ENCODE results near the gene EBP. TPM values are rescaled to one million over a fixed set of nuclear protein-coding genes. Genes with fewer than 3 reads are reported as not detected.
A peak's percentile ranks its signal among the peaks of the same experiment; 100 is the strongest.
"Not testable (repeated sequence)": the region's sequence is repeated elsewhere in the genome, so short reads cannot be mapped to it uniquely, and the experiment has no call there.

The EBP gene
- total RNA-seq, 1 donor from 2014 or later = 13.7 TPM

DNA sequence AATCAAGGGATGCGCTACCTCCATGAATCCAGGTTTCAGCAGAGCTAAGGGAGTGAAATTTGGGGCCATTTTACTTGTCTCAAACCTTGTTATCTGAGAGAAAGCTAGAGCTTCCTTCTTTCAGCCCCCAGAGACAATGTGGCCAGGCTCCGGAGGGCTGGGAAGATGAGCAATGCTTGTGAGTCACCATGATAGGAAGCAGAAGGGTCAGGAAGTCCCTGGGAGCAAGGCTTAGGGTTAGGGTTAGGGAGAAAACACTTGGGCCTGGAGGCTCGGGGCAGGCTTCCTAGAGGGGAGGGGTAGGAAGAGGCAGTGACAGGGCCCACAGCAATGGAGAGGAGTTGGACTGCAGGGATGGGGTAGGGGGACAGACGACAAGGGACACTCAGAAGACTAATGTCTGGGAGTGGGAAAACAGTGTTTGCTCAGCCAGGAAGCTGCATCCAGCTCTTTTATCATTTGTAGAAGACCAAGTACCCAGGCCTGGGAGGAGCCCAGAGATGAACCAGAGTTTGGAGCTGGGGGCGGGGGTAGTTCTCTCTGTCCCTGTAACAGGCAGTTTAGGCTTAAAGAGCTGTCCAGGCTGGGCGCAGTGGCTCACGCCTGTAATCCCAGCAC, 29.2 kb upstream of the EBP start:
- DNase-seq (ENCODE audit: low spot score) = no peak

DNA sequence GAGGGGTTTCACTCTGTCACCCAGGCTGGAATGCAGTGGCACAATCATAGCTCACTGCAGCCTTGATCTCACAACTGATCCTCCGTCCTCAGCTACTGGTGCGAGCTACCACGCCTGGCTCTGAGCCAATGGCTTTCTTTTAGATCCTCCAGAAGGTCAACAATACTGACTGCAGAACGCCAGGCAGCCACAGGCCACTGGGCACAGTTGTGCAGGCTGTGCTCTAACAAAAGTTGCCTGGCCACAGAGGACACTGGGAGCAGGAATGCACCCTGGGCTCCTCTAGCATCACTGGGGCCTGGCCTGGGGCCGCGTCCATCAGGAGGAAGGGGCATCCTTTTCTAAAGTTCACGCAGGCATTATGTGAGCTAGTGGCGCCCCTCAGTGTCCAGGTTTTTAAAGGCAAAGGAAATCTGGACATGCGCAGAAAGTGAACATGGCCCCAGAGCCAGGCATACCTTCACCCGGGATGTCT, 27.7 kb upstream of the EBP start:
- DNase-seq (ENCODE audit: low spot score) = peak; percentile 48

- no peak for DNase-seq (ENCODE audit: low spot score)
These were observed 24.9 kb upstream of the EBP start for GRCh38 chrX:48496660-48497059.

DNA sequence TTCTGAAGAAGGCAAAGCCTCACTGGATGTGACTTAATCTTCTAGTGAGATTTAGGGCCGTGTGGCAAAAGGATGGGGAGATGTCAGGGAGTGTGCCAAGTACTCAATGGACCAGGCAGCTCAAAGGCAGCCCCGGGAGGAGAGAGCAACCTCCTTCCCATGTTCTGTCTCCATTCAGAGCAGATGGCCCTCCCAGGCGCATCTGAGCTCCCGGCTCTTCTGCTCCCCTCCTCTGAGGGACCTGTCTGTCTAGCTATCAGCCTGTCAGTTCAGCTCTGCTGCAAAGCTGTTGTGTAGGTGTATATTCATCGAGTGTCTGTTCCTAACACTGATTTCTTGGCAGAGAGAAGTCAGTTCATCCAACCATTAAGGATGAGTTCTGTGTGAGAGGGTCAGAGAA, 23.7 kb upstream of the EBP start:
- DNase-seq (ENCODE audit: low spot score) = no peak

GRCh38 chrX:48498374-48498809, 23.2 kb upstream of the EBP start:
- no peak for DNase-seq (ENCODE audit: low spot score)

DNA sequence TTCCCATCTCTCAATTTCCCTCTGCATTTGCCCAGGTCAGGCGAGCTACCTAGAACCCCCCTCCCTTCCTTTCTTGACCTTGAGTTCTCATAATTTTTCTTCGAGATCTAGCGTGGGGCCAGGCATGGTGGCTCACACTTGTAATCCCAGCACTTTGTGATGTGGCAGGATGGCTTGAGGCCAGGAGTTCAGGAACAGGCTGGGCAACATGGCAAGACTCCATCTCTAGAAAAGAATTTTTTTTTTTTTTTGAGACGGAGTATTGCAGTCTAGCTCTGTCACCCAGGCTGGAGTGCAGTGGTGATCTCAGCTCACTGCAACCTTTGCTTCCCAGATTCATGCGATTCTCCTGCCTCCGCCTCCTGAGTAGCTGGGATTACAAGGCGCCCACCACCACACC, 17.3 kb upstream of the EBP start:
- no peak for DNase-seq (ENCODE audit: low spot score)

DNA sequence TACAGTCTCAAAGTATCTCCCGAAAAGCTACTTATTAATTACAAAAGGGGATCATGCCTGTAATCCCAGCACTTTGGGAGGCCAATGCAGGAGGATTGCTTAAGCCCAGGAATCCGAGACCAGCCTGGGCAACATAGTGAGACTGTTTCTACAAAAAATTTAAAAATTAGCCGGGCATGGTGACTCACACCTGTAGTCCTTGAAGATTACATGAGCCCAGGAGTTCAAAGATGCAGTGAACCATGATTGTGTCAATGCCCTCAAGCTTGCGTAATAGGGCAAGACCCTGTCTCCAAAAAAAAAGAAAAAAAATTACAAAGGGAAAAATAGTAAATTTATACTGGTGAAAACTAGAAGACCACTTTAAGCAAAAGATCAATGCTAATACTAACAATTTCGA, 16.1 kb upstream of the EBP start:
- DNase-seq (ENCODE audit: low spot score) = no peak

DNA sequence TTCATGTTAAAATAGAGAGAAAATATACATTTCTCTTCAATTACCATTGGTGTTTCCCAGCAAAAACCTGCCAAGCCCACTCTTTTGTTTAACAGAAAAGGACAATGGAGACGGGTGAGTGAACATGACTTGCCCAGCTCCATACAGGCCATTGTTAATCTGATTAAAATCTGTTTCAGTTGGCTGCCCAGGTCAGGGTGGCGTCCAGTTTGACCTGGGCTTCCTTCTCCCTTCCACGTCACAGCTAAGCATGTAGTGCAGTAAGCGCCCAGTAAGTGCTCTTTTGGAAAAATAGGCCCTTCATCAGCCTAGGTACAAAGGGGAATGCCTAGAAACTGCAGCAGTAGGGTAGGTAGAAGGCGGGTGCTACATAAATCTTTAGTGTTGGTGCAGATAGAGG, 14.4 kb upstream of the EBP start:
- no peak for DNase-seq (ENCODE audit: low spot score)

DNA sequence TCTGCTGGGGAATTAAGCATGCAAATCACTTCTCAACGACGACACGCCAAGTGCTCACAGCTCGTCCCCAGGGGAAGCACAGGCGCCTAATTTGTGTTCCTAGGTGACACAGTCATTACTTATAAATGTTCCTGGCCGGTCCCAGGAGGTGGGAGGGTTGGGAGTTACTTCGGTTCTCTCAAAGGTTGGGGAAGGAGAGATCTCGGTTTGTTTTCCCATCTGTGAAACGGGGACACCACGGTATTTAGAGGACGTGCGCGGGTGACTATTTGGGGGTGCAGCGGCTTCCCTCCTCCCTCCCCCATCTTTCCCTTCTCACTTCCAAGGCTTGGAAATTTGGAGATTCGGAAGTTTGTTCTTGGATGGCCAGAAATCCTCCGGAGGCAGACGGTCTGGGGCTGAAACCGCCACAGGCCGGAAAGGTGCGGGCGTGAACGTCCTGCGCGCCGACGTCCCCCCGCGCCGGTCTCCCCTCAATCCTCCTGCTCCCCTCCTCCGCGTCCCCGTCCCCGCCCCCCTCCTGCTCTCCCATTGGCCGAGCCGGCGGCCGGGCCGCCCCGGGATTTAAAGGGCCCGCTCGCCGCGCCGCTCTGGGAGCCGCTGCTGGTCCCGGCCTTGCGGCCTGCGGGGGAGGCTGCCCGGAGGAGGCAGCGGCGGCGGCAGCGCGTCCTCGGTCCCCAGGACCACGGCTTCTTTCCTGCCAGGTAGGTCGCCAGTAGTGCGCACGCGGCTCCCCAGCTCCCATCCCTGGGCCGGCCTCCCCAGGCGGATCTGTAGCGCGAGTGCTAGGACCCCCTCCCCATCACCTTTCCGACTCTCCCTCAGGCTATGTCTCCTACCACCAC, 13.0 kb upstream of the EBP start, which contains the start of gene PORCN:
TSS of gene PORCN (plus strand) at position 593 of the 845 bp plus-strand sequence. CDS start 829 bp downstream, outside the sequence.
- DNase-seq (ENCODE audit: low spot score) = peak; percentile 75

GRCh38 chrX:48509245-48509590, 12.4 kb upstream of the EBP start:
- DNase-seq (ENCODE audit: low spot score) = no peak

- DNase-seq (ENCODE audit: low spot score) = no peak
These were observed 12.0 kb upstream of the EBP start for GRCh38 chrX:48509619-48510018.

GRCh38 chrX:48511560-48511959, 10.0 kb upstream of the EBP start:
- DNase-seq (ENCODE audit: low spot score) = no peak

DNA sequence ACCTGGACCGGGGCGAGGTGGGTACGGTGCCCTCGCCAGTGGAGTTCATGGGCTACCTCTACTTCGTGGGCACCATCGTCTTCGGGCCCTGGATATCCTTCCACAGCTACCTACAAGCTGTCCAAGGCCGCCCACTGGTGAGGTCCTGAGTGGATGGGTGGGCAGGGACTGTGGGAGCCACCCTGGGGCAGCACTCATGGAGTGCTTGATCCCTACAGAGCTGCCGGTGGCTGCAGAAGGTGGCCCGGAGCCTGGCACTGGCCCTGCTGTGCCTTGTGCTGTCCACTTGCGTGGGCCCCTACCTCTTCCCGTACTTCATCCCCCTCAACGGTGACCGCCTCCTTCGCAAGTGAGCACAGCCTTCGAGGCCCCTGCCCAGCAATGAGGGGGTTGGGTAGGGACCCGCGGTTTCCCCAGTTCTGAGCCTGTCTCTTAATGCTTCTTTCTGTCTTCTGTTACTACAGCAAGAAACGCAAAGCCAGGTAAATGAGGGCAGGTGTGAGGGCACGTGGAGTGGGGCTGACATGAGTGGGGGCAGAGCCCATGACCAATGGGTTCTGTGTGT, 9.2 kb upstream of the EBP start:
- DNase-seq (ENCODE audit: low spot score) = no peak

GRCh38 chrX:48513670-48514069, 7.9 kb upstream of the EBP start:
- DNase-seq (ENCODE audit: low spot score) = no peak

DNA sequence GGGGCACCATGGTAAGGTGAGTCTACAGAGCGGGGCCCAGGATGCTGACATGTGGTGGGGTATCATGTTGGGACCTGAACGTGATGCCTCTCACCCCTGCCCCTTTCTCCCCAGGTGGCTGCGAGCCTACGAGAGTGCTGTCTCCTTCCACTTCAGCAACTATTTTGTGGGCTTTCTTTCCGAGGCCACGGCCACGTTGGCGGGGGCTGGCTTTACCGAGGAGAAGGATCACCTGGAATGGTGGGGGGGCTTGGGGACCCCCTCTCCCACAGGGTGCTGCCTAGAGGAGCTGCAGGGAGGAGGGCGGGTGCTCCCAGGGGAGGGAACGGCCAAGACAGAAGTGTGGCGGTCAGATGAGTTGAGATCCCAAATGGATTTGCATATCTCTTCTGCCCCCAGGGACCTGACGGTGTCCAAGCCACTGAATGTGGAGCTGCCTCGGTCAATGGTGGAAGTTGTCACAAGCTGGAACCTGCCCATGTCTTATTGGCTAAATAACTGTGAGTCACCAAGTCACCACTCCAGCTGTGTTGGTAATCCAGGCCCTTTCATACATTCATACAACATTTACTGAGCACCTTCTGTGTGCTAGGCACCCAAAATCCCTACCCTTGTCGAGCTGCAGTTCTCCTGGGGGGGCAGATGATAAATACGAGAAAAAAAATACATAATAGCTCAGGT, 7.3 kb upstream of the EBP start:
- no peak for DNase-seq (ENCODE audit: low spot score)

DNA sequence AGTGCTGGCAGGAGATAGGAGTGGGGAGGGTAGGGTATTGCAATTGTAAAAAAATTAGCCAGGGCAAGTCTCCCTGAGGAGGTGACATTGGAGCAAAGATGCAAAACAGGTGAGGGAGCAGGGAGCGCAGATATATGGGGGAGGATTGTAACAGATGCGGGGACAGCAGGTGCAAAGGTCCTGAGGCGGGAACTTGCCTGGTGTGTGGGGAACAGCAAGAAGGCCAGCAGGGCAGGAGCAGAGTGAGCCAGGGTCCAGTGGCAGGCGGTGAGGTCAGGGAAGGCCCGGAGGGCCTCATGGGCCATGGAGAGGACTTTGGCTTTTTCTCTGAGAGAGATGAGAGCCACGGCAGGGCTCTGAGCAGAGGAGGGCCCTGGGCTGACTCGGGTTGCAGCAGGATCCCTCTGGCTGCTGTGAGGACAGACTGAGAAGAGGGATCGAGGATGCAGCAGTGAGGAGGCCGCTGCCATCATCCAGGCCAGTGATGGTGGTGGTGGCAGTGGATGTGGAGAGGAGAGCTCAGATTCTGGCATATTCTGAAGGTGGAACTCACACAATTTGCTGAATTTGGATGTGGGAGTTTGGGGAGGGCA, 6.6 kb upstream of the EBP start:
- DNase-seq (ENCODE audit: low spot score) = no peak

DNA sequence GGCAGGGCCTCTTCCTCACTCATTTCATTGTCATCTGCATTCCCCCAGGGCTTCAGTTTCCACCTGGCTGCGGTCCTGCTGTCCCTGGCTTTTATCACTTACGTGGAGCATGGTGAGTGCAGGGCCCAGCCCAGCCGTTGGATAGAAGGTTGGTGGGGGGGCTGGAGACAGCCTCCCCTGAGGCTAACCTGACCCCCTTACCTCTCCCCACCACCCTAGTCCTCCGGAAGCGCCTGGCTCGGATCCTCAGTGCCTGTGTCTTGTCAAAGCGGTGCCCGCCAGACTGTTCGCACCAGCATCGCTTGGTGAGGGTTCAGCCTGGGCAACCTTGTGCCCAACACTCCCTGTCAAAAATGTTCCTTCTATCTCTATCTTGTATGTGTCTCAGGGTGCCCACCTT, 5.8 kb upstream of the EBP start:
- no peak for DNase-seq (ENCODE audit: low spot score)

- DNase-seq (ENCODE audit: low spot score) = no peak
These were observed 5.3 kb upstream of the EBP start for GRCh38 chrX:48516285-48516684.

GRCh38 chrX:48516987-48517386, 4.6 kb upstream of the EBP start:
- no peak for DNase-seq (ENCODE audit: low spot score)

DNA sequence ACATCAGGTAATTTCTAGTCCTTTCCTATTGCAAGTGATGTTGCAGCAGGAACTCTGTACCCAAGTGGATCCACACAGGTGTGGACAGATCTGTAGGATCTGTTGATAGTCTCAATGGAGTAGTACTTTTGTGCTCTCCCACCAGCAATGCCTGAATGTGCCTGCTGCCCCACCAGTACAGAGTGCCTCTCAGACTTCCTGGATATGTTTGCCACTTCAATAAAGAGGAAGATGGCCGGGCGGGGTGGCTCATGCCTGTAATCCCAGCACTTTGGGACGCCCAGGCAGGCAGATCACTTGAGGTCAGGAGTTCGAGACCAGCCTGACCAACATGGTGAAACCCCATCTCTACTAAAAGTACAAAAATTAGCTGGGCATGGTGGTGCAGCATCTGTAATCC, 2.1 kb upstream of the EBP start:
- DNase-seq (ENCODE audit: low spot score) = not testable (repeated sequence)

DNA sequence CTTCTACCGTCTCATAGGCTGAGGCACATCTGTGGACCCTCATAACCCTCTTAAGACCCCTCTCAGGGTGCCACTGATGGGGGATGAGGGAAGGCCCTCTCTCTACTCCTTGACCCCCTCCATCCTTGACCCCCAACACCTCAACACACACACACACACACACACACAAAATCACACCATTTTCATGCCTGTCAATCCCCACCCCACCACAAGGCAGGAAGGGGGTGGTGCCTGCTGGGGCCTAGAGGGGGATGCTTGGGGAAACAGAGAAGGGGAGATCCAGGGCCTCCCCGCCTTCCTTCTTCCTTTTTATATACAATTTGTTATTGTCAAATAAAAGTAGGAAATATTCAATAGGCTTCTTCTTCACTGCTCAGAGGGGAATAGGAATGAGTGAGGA, 1.2 kb upstream of the EBP start:
- no peak for DNase-seq (ENCODE audit: low spot score)

DNA sequence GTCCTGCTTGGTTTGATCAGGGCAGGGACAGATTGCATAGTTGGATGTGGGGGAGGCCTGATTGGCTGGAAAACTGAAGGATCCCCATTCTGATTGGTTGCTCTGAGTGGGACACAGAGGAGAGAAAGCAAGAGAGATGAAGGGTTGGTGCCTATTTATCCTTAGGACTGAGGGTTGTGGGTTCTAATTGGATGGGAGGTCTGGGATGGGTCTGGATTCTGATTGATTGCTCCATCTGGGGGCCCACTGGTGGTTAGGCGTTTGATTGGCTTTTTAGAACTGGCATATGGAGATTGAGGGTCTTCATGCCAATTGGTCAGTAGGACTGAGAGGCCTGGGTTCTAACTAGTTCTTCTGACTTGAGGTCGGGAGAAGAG, 644 bp upstream of the EBP start:
- no peak for DNase-seq (ENCODE audit: low spot score)

All from umbilical cord (tissue), 2 donors.